GM19324 (cell line): ENCODE measurements around the gene CYBRD1.
"Not testable (repeated sequence)": the region's sequence is repeated elsewhere in the genome, so short reads cannot be mapped to it uniquely, and the experiment has no call there.

Experiments used
- ATAC-seq: cut with Tn5 transposase; IDR thresholded peaks from one replicate; pipeline ENCODE4 v1.9.1; 2021; ENCODE audit warnings: mild to moderate bottlenecking, moderate library complexity; ENCODE audit not compliant: unreplicated experiment, low FRiP score

Gene CYBRD1

DNA sequence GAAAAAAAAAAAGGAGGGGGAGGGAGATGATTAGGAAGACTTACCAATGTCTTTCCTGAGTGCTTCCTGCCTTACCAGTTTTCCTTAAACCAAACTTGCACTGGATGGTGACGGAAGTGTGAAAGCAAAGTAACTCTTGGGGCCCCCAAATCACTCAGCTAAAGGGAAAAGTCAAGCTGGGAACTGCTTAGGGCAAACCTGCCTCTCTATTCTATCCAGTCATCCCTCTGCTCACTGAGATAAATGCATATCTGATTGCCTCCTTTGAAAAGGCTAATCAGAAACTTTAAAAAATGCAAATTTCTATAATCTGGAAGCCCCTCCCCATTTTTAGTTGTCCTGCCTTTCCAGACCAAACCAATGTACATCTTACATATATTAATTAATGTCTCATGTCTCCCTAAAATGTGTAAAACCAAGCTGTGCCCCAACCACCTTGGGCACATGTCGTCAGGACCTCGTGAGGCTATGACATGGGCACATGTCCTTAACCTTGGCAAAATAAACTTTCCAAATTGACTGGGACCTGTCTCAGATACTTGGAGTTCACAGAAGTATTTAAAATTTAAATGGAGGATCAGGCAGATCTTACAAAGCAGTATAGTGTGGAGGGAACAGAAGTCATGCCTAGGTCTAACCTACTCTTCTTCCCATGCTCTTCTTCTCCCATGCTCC is 7.2 kb upstream of the CYBRD1 start:
- no peak for ATAC-seq

DNA sequence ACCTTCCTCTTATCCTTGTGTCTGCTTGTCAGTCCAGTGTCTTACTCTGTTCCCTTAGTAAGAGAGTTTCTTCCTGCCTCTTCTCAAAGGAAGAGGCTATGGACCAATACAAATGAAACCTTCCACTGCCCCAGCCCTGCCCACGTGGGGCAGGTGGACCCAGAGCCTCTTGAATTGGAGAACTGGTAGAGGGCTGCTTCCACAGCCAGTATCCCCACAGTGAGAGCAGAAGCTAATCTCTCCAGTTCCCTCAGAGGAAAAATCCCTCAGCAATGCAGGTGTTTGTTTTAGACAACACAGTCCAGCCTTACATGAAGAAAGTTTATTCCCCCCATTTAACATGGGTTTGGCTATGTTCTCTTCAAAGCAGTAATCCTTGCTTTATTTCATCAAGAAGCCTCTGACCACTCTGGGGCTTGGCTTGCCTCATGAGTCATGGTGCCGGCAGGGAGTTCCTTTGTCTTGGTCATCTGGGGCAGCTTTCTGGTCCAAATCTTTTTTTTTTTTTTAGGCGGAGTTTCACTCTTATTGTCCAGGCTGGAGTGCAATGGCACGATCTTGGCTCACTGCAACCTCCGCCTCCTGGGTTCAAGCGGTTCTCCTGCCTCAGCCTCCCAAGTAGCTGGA is 6.5 kb upstream of the CYBRD1 start:
- no peak for ATAC-seq

DNA sequence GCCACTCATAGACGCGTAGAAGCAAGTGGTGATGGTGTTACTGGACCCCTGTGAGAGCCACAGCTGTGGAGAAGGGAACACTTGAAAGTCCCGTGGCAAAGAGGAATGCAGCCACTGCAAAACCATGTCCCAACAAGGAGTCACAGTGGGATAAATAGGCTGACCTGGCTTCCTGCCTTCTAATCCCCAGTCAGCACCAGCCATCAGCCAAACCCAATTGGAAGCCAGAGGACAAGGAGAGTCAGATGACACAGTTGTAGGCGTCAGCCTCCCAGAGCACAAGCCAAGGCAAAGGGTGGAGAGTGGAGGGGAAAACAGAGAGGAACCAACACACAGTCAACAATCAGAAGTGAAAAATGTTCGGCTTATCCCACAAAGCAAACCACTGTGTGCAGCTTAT is 5.5 kb upstream of the CYBRD1 start:
- no peak for ATAC-seq

DNA sequence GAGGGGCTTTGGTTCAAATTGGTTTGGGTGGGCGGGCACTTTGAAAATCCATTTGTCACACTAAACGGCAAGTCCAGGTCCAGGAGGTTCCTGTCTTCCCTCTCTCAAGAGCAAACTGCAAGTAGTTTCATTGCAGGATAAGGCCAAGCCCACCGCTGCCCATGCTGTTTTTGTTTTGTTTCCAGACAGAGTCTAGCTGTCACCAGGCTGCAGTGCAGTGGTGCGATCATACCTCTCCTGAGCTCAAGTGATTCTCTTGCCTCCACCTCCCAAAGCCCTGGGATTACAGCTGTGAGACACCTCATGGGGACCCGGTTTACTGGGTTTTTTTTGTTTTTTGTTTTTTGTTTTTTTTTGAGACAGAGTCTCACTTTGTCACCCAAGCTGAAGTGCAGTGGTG is 1.8 kb upstream of the CYBRD1 start:
- ATAC-seq: no peak

DNA sequence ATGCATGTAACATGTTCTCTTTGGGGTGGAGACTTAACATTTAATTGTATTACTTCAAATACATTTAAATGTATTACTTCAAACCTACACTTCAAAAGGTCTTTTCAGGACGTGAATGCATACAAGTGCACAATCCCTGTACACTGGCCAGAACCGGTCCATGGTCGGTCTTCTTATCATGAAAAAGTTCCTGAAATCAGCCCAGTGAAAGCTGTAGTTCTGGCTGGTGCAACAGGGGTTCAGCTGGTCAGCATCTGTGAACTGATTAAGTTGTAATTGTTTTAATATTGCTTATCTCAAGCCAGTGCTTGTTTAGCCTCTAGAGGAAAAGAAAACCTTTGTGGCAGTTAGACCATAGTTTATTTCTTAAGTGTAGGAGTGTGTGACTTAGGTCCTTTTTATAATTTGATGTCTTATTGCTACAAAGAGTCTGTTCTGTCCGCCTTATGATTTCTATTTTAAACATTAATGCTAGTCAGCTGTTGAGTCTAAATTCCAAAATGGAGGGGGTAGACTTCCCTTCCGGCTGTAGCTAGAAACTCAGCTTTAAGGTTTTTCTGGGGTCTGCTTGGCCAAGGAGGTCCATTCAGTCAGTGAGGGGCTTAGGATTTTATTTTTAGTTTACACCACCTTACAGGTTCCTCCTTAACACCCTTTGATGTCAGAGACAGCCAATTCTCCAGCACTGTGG is 768 bp upstream of the CYBRD1 start:
- no peak for ATAC-seq

DNA sequence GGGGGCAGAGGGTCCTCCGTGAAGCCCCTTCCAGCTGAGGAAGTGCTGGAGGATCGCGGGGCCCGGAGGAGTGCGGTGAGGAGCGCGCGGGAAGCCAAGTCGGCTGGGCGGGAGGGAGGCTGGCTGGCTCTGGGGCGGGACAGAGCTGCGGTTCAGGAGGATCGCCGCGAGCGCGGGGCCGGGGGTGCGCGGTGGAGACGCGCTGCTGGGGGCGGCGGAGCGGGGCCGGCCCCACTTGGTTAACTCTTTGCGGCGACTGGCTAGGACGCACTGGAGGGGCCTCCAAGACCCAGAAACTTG is 464 bp downstream of the CYBRD1 start:
- ATAC-seq: no peak

DNA sequence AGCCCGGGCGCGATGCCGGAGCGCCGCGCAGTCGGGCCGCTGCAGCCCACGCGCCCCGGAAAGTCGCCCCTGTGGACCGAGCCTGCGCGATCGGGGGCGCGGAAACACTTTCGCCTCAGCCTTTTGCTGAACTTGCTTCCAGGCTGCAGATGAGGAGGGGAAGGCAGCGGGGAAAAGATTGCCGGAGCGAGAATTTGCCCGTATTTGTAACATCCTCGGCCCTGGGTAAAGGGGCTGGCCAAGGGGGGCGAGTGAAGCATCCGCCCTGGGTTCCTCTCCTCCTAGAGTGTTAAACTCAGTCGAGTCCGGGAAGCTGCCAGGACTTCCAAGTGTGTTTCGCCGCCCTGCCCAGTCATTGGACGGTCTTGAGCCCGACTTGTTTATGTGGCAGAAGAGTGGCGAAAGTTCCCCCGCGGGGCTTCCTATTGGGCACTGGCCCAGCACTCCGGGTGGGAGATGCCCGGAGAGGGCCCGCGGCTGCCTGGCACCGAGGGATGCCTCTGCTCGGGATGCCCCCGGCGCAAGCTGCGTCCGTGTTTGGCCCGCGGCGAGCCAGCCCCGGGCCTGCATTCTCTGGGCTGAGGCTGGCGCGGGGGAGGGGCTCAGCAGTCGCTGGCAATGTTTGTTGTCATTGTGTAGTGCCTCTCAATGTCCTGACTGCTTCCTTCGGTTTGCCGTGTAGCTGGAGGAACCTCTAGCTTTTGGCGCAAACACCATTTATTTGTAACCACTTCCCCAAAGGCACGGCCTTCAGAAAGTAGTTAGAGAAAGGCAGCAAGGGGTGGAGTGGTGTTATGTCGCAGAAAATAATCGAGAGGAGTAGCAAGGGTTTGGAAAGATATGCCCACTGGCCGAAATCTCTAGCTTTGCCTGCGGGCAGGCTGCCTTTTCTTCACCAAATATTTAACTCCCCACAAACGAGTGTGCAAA is 1.1 kb downstream of the CYBRD1 start:
- ATAC-seq: no peak

DNA sequence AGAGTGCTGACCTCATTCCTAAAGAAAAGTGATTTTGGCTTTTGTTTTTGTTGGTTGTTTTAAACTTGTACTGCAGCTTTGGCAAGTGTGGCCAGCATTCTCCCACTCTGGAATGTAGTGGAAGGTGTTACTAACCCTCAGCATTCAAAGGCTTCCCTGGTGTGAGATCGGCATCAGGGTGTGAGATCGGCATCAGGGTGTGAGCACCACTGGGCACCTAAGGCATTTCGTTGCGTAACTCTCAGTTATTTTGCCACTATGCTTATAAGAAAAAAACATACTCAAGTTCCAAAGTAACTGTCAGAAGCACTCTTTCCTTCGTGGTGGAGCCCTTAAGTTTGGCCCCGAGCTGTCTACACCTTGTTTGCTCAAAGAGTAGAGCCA is 1.7 kb downstream of the CYBRD1 start:
- no peak for ATAC-seq

DNA sequence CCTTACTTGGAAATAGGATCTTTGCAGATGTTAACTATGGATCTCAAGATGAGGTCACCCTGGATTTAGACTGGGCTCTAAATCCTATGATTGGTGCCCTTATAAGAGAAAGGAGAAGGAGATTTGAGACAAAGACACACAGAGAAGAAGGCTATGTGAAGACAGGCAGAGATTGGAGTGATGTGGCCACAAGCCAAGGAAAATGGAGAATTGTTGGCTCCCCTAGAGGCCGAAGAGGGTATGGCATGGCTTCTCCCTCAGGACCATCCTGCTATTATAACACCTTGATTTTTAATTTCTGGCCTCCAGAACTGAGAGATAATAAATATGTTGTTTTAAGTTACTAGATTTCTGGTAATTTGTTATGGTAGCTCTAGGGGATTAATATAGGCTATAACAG is 7.6 kb downstream of the CYBRD1 start:
- ATAC-seq: no peak

DNA sequence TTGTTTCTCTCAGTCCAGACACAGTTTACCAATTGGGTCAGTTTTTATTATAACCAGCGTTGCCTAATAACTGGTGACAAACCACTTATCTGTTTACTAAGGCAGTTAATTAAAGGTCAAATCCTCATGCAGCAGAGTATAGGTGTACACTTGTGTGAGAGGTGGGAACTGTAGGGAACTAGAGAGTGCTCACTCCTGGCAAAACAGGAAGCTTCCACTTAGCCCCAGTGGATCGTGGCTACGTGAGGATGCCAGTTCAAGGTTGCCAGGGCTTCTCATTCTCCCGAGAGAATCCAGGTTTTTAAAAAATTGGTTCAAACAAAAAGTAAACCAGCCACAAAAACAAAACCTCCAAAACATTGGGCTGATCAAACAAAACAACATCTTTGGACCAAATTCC is 8.1 kb downstream of the CYBRD1 start:
- ATAC-seq: no peak

DNA sequence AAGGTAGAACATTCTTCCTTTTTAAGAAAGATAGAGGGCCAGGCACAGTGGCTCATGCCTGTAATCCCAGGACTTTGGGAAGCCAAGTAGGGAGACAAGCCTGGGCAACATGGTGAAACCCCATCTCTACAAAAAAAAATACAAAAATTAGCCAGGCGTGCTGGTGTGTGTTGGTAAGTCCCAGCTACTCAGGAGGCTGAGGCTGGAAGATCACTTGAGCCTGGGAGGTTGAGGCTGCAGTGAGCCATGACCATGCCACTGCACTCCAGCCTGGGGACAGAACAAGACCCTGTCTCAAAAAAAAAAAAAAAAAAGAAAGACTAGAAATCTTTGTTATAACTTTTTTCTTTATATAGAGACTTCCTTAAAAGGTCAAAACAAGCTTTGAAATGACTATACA is 8.6 kb downstream of the CYBRD1 start:
- ATAC-seq: not testable (repeated sequence)

DNA sequence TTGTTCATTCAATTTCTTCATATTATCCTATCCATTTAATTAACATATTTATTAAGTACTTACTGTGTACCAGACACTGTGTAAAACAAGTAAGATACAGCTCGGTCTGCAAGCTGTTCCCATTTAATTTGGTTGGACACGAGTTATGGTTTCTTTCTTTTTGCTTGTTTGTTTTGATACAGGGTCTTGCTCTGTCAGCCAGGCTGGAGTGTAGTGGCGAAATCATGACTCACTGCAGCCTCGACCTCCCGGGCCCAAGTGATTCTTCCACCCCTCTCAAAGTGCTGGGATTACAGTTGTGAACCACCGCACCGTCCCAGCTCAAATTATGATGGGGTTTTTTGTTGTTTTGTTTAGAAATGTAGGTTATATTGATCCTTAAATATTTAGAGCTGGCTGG is 9.0 kb downstream of the CYBRD1 start:
- no peak for ATAC-seq

DNA sequence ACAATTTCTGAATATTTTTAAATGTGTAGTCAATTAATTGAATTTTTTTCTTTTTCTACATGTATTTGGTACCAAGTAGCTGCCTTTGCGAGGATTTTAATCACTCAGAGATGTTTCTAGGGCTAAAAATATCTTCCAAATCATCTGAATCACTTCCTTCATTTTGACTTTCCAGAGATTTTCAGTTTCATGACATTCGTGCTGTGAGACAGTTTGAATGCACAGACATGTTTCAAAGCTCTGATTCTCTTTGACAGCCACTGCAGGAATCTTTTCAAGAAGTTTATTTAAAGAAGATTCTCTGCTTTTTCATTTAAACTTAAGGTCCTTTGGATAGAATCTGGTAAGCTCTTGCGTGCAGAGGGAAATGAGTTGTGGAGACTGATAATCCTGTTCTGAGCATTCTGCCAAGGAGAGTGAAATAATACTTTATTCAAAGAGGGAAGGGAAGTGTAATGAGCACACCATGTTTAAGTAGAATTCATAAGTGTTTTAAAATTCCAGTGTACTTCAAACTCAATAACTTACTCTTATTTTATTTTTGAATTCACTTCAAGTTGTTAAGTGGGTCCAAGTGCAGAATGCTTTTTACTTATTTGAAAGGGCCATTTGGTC is 9.7 kb downstream of the CYBRD1 start:
- no peak for ATAC-seq

DNA sequence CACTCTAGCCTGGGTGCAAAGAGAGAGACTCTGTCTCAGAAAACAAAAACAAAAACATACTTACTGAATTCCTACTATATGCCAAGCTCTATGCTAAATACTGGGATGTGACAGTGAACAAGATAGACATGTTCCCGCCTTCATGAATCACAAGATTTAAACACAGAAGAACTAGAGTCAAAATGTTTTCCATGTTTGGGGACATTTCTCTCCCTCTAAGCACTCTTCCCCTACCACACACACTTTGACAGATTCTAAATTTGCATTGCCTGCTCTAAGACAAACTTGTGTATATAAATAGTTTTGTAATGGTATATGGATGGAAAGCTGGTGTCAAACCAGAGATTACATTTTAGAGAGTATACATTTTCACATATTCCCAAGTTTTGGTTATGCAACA is 11.1 kb downstream of the CYBRD1 start:
- no peak for ATAC-seq

DNA sequence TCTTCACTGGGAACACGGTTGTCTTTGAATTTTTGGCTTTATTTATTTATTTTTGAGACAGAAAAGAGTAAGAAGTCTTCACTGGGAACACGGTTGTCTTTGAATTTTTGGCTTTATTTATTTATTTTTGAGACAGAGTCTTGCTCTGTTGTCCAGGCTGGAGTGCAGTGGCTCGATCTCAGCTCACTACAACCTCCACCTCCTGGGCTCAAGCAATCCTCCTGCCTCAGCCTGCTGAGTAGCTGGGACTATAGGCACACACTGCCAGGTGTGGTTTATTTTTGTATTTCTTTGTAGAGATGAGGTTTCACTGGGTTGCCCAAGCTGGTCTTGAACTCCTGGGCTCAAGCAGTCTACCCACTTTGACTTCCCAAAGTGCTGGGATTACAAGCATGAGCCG is 13.3 kb downstream of the CYBRD1 start:
- not testable (repeated sequence) for ATAC-seq

DNA sequence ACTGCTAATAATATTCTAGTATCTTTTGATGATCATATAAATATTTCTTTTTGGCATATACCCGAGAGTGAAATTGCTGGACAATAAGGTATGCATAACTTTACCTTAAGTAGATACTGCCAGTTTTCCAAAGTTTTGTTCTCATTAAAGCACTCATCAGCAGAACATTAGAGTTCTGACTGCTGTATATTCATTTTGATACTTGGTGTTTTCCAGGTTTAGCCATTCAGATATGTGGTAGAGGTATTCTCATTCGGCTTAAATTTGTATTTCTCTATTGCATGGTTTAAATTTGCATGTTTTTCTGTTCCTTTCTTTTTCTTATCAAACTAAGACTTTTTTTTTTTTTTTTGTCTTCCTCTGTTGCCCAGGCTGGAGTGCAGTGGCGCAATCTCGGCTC is 18.2 kb downstream of the CYBRD1 start:
- no peak for ATAC-seq

DNA sequence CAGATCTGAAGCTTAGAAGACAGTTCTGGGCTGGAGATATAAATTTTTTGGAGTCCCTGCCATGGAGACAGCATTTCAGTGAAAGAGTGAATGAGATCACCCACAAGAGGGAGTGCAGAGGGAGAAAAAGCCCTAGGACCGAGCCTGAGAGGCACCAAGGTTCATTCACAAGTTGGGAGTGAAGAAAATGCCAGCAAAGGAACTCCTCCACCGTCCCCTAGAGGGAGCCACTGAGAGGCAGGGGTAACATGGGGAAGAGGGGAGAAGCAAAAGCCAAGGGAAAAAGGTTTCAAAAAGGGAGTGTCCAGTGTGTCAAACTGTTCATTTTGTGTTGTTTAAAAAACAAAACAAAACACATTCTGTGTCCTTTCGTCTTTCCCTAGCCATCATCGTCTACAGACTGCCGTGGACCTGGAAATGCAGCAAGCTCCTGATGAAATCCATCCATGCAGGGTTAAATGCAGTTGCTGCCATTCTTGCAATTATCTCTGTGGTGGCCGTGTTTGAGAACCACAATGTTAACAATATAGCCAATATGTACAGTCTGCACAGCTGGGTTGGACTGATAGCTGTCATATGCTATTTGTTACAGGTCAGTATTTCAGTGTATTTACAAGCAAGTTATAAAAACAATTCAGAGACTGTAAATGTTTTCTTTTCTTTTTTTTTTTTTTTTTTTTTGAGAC is 19.1 kb downstream of the CYBRD1 start:
- ATAC-seq: no peak

DNA sequence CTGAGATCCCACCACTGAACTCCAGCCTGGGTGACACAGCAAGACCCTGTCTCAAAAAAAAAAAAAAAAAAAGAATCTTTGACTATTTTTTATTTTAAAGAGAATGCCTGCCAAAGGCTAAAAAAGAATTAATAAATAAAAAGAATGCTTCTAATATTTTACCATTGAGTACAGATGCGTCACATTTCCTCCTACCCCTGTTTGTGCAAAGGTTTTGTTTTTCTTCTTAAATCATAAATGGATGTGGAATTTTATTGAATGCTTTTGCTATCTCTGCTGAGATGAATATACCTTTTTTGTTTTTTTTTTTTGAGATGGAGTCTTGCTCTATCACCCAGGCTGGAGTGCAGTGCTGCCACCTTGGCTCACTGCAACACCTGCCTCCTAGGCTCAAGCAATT is 22.8 kb downstream of the CYBRD1 start:
- no peak for ATAC-seq

DNA sequence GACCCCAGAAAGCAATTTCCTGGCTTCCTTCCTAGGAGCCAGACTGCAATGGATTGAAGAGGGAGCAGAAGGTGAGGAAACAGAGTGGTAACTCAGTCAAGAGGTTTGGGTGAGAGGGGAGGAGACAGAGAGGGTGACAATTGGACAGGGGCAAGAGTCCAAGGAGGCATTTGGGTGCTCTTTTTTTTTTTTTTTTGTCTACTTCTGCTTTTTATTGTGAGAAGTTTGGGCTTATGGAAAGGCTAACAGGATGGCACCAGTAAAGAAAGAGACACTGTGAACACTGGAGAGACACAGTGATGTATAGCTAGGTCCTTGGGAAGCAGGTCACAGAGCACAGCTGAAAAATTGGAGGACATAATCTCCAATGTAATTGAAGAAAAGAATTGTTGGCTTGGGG is 25.0 kb downstream of the CYBRD1 start:
- ATAC-seq: no peak

DNA sequence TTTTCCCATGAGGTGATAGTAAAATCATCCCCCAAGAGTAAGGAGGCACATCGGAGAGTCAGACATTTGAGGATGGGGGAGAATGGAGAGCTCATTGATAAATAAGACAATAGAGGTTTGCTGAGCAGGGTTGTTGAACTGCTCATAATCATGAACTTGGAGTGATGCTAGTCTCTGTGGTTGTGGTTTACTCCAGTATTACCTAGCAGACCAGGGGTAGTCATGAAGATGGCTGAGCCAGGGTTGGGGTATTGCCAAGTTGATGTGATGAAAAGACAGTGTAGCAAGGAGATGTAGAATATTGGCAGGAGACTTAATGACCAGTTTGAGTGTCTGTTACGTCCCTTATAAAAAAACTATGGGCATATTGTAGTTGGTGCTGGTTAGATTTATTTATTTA is 25.4 kb downstream of the CYBRD1 start:
- ATAC-seq: no peak
